Fibroblast of skin of left biceps (primary cell): ENCODE measurements around the gene ADIPOR2.
"Not testable (repeated sequence)": the region's sequence is repeated elsewhere in the genome, so short reads cannot be mapped to it uniquely, and the experiment has no call there.

Experiments used
- DNase-seq, 2 experiments: peaks; one replicate each; pipeline ENCODE4 v3.0.0-alpha.2; 2013; ENCODE audit warnings: low read depth in 2 of 2

The ADIPOR2 gene

GRCh38 chr12:1732914-1733313 is 42.0 kb downstream of the ADIPOR2 start:
- DNase-seq = no peak

DNA sequence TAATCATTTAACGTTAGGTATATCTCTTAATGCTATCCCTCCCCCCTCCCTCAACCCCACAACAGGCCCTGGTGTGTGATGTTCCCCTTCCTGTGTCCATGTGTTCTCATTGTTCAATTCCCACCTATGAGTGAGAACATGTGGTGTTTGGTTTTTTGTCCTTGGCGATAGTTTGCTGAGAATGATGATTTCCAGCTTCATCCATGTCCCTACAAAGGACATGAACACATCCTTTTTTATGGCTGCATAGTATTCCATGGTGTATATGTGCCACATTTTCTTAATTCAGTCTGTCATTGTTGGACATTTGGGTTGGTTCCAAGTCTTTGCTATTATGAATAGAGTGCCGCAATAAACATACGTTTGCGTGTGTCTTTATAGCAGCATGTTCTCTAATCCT is 42.8 kb downstream of the ADIPOR2 start:
- DNase-seq = not testable (repeated sequence)

DNA sequence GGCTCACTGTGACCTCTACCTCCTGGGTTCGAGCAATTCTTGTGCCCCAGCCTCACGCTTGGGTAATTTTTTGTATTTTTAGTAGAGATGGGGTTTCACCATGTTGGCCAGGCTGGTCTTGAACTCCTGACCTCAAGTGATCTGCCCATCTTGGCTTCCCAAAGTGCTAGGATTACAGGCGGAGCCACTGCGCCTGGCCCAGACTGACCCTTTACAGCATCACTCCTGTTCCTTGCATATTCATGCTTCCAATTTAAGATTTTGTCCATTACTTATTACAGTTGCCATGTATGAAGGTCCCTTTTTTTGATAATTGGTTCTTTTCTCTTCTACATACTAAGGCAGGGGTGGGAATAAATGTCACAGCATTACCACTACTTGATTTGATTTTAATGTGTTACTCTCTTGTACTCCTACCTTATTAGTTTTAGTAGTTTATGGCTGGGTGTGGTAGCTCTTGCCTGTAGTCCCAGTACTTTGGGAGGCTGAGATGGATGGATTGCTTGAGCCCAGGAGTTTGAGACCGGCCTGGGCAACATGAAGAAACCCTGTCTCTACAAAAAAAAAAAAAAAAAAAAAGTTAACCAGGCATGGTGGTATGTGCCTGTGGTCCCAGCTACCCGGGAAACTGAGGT is 46.9 kb downstream of the ADIPOR2 start:
- no peak for DNase-seq

GRCh38 chr12:1738446-1738845 is 47.6 kb downstream of the ADIPOR2 start:
- DNase-seq = no peak

DNA sequence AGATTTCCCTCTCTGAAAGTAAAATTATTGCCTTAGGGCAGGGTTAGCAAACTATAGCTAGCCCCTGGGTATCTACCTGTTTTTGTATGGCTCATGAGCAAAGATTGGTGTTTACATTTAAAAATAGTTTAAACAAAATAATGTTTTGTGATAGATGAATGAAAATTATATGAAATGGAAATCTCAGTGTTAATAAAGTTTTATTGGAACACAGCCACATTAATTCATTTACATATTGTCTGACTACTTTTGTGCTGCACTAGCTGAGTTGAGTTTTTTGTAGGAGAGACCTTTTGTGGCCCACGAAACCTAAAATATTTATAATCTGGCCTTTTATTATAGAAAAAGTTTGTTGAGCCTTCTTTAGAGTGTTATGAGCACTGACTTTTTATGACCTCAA is 48.5 kb downstream of the ADIPOR2 start:
- no peak for DNase-seq

DNA sequence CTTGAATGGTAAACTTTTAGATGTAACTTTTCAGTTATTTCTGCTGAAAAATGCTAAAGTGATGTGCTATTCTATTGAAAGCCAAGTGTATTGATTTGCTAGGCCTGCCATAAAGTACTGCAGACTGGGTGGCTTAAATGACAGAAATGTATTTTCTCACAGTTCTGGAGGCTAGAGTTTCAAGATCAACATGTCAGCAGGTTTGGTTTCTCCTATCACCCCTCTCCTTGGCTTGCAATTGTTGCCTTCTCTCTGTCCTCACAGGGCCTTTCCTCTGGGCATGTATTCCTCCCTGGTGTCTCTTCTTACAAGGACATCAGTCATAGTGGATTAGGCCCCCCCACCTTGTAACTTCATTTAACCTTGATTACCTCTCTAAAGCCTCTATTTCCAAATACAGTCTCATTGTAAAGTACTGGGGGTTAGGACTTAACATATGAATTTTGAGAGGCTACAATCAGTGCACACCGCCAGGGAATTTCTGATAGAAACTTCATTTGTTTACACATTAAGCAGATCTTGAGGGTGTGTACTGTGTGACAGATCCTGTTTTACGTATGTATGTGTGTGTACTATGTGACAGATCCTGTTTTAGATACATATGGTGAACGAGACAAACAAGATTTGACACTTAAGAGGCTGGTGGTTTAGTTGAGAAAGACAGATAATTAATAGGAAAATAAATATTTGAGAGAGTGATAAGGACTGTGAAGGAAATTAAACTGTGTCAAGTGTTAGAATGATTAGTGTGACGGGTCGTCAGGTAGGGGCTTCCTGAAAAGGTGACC is 49.5 kb downstream of the ADIPOR2 start:
- DNase-seq = no peak

DNA sequence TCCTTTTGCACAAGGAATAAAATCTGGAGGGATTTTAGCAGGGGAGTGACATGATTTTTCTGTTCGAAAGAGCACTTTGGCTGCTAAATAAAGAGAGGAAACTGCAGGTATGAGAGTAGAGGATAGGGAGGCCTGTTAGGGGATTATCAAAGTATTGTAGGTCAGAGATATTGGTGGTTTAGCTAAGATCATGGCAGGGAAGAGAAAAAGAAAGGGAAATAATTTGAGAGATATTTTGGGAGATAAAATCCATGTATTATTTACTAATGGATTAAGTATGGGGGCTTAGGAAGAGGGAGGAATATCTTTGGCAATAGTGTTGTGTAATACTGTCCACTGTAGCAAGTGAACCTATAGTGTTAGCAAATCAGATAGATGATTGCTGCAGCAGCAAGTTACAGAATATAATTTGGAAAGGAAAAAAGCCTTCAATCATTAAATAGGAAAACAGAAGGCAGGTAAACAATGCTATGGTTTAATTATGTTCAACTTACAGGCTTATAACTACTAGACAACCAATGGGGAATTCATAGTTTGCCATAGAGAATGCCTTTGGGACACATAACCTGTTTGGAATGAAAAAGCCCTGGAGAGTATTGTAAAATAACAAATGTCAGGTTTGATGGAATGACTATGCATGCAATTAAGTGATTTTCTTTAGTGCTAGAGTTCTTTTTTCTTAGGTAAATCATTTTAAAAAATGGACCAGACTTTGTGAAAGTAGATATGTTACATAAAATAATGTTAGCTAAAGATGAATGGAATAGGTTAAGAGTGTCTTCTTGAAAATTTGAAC is 50.5 kb downstream of the ADIPOR2 start:
- no peak for DNase-seq

DNA sequence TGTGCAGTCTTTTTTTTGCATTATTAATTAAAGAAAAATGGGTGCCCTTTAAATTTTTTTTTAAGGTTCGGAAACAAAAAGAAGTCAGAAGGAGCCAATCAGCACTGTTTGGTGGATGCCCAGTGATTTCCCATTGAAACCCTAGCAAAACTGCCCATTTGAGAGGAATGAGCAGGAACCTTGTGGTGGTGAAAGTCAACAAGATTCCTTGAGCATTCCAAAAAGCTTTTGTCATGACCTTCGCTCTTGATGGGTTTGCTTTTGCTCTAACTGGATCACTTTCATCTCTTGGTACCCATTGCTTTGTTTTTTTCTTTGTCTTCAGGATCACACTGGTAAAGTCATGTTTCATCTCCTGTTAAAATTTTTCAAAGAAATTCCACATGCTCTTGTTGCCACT is 54.1 kb downstream of the ADIPOR2 start:
- no peak for DNase-seq

DNA sequence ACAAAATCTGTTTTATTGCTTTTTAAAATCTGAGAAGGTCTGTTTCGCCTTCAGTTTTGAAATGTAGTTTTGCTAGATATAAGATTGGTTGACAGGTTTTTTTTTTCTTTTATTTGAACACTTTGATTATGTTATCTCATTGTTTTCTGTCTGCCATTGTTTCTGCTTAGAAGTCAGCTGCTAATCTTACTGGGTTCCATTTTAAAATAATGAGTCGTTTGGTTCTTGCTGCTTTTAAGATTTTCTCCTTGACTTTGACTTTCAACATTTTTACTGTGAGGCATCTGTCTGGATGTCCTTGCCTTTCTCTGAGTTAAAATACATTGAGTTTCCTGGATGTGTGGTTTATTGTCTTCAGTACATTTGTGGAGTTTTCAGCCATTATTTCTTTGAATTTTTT is 56.7 kb downstream of the ADIPOR2 start:
- DNase-seq = no peak

- DNase-seq = no peak
These were observed 58.1 kb downstream of the ADIPOR2 start for GRCh38 chr12:1749019-1749418.

GRCh38 chr12:1750300-1750699 is 59.4 kb downstream of the ADIPOR2 start:
- DNase-seq = no peak

GRCh38 chr12:1758376-1758775 is 67.5 kb downstream of the ADIPOR2 start:
- no peak for DNase-seq

GRCh38 chr12:1758887-1759286 is 68.0 kb downstream of the ADIPOR2 start:
- no peak for DNase-seq

- DNase-seq = no peak
These were observed 69.9 kb downstream of the ADIPOR2 start for GRCh38 chr12:1760566-1761382.

DNA sequence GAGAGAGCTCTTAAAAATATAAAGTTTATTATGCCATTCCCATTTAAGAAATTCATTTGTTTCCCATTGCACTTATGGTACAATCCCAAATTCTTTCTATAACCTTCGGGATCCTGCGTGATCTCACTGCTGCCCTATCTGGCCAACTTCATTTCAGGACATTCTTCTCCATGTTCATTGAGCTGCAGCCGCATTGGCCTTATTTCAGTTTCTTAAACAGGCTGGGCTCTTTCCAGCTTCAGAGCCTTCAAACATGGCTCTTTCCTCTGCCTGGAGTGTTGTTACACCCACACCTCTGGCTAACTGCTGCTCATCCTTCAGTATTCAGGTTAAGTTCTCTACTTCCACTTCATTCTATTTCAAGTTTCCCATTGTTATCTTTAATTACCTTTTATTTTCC is 71.0 kb downstream of the ADIPOR2 start:
- DNase-seq = no peak

GRCh38 chr12:1763153-1763552 is 72.3 kb downstream of the ADIPOR2 start:
- DNase-seq = no peak

DNA sequence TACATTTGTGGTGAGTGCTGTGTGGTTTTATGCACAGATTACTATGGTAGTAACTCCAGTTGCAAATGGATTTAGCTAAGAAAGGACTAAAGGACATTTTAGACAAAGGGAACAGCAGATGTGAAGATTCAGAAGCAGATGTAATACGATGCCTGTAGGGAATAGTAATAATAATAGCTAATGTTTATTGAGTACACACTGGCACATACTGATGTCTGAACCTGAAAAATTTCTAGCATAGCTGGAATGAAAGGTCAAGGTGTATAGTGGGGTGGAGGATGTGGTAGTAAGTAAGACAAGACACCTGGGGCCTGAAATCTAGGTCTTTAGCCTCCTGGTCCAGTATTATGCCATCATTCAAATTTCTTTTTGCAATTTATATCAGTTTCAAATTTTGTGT is 75.2 kb downstream of the ADIPOR2 start:
- no peak for DNase-seq

- no peak for DNase-seq
These were observed 76.7 kb downstream of the ADIPOR2 start for GRCh38 chr12:1767407-1768090.

DNA sequence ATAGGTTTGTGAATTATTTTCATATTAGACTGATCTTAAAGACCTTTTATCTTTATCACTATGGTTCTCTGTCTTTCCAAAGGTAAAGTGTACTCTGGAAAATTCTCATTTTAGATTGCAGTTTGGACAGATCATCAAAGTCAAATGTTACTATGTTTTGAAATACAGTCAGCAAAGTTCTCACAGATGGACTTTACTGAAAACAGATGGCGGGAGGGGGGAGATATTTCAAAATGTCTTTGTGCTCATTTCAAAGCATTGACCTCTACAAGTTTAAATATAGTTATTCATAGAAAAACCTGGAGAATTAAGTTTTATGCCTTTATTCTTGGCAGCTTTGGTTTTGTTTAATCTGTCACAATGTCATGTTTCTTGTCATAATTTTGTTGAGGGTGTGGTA is 77.7 kb downstream of the ADIPOR2 start:
- no peak for DNase-seq

- no peak for DNase-seq
These were observed 79.1 kb downstream of the ADIPOR2 start for GRCh38 chr12:1769809-1770494.
